ELR (cell line): ENCODE data around the gene SVIL.
"Not testable (repeated sequence)": the region's sequence is repeated elsewhere in the genome, so short reads cannot be mapped to it uniquely, and the experiment has no call there.

Experiments used
- DNase-seq: peaks from one replicate; pipeline ENCODE4 v3.0.0-alpha.2; 2015; ENCODE audit warnings: low read depth

The SVIL gene

DNA sequence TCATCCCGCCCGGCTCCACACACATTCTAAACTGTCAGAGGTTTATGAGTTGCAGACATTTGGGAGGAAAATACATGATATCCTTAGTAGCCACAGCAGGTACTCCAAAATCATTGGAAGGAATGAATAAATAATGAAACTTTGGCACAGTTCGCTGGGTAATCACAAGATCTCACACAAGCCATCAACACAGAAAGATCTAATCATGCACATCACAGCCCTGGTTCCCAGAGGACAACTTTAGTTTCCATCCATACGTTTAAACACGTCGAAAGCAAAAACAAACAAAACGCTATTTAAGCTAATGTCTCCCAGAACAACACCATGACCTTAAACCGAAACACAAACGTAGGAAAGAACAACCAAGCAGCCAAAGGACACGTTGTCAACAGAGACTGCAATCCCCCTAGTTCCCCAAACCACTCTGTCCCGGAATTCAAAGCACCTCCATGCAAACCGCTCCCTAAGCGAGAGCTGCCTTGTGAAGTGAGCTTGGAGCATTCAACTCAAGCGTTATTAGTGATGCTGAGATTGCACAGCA, 12.3 kb downstream of the SVIL start:
- DNase-seq: no peak

DNA sequence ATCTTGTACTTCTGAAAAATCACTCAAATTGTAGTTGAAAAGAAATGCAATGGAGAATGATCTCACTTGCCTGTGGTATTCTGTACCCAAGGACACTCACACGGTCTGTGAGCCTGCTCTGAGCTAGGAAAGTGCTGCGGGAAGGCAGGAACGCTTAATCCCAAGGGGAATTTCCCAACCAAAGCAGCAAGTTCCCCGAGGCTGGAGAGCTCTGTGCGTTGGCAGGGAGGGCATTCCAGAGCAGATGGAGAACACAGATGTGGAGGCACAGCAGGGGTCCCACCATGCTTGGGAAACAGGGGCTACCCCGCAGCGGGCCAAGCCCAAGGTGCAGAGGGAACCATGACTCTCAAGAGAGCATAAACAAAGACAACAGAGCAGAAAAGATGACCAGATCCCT, 13.6 kb downstream of the SVIL start:
- peak; percentile 72 for DNase-seq

DNA sequence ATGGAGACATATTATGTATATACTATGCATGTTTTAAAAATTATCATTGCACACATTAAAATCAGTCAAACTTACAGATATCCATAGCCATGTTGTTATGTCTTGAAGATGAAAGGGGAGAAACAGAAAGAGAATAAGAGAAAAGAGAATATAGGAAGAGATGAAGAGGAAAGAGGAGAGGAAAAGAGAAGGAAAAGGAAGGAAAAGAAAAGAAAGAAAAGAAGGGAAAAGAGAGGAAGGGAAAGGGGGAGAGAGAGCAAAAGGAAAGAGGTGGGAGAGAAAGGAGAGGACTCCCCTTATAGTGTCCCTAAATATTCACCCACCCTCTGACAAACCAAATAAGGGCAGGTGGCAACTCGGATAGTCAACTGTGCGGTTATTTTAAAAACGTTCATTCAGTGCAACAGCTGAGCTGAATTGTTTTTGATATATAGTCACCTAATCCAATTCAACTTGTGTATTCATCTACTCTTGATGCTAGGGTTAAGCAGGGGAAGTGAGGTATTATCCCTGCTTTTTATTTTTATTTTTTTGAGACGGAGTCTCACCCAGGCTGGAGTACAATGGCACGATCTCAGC, 14.6 kb downstream of the SVIL start:
- no peak for DNase-seq

DNA sequence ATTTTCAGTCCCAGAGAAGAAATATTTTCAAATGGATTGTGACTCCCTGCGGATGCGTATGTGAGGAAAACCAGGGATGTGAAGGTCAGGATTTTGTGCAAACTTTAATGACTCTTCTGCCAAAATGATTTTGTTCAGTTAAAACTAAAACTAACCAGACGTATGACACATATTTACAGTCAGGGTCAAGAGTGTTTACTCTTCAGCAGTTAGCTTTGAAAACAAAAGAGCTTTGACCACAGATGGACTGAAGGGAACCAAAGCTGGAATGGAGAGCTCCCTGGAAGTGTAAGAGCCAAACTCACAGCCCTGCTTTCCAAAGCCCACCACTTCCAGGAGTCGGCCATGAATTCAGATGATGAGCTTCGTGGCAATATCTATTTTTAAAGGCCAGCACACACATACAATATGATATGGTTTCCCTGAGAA, 15.5 kb downstream of the SVIL start:
- DNase-seq: peak; percentile 62

DNA sequence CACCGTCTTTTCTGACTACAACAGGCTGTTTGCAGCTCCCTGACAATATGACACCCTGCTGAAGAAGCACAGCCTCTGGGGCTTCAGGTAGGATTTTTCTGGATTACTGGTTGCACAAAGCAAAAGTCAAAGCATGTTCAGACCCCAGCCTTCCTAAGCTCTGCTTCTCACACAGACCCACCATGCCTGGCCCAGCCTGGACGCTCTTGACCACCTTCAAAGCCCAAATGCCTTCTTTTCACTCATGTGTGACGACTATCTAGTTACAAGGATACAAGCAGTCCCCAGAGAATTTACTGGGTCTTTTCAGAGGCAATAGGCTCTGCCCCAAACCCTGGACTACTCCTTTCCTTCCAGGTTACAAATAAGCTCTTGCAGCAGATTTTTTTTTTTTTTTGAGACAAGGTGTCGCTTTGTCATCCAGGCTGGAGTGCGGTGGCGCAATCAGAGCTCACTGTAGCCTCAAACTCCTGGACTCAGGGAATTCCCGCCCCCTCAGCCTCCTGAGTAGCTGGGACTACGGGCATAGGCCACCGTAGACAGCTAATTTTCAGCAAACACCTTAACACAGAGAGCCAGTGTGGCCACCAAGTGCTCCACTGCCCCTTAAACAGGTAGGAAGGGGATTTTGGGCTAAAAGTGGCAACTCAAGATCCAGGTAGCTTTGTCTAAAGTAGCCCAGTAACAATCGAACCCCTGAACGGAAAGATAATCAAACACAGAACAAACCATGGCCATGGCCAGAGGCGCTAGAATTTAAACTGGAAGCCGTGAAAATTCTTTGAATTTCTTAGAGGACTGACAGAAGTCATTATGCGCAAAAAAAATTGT, 16.2 kb downstream of the SVIL start:
- DNase-seq: peak; percentile 24

DNA sequence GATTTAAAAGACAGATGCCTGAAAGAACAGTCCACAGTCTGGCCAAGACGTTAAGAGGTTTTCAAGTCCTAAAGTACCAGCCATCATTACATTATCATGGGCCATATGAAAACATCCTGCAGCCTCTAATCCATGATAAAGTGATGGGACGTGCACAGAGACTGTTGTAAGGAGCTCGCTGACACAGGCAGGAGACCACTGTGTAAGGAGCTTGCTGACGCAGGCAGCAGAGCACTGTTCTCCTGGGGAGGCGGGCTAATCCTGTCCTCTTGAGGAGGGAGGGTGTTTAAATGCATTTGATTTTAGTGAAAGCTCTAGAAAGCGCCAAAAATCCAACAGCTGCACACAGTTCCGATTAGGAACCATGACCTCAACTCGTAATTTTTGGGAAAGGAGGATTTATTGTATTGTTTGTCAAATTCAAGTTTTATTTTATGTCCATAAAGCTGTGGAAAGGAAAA, 16.9 kb downstream of the SVIL start:
- DNase-seq: no peak

DNA sequence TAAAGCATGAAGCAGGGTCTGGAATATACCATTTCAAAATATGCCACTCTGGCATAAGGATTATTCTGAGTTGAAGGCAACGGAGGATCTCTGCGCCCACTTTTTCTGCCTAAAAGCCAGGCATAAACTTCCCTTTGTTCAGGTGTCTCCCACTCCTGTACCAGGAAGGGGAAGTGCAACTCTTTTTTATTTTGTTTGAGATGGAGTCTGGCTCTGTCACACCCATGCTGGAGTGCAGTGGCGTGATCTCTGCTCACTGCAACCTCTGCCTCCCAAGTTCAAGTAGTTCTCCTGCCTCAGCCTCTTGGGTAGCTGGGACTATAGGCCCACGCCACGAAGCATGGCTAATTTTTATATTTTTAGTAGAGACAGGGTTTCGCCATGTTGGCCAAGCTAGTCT, 18.2 kb downstream of the SVIL start:
- DNase-seq: no peak

DNA sequence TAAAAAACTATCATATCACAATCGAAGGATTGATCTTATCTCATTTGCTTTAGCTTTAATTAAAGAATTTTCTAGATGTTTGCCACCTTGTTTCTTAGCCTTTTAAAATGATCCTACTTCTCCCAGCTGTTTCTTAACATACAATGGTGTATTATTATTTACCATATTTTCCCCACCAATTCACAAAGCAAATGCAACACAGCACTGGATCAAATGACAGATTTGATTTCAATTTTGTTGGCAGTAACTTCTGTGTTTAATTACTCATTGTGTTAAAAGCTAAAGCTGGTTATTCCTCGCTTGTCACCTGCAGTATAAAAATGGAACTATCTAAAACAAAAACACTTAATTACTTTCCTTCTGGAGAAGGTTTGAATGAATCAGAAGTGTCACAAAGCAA, 19.6 kb downstream of the SVIL start:
- DNase-seq: no peak

DNA sequence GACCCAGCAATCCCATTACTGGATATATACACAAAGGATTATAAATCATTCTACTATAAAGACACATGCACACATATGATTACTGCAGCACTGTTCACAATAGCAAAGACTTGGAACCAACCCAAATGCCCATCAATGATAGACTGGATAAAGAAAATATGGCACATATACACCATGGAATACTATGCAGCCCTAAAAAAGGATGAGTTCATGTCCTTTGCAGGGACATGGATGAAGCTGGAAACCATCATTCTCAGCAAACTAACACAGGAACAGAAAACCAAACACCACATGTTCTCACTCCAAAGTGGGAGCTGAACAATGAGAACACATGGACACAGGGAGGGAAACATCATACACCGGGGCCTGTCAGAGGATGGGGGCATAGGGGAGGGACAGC, 20.5 kb downstream of the SVIL start:
- not testable (repeated sequence) for DNase-seq

DNA sequence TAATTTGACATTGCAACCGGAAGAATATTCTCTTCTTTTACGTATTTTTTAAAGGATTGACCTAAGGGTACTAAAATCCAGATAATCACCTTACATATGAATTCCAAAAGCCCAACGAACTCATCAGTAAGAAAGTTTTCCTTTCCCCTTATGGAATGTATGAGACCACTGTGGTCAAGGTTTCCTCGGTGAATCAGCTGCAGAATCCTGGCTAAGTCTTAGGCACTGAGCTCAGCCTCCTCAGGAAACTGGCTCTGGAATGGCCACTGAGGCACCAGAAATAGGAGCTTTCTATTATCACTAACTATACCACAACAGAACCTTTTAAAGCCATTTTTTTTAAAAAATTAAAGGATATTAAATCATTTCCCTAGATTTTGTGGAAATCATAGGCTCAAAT, 21.0 kb downstream of the SVIL start:
- peak; percentile 62 for DNase-seq

DNA sequence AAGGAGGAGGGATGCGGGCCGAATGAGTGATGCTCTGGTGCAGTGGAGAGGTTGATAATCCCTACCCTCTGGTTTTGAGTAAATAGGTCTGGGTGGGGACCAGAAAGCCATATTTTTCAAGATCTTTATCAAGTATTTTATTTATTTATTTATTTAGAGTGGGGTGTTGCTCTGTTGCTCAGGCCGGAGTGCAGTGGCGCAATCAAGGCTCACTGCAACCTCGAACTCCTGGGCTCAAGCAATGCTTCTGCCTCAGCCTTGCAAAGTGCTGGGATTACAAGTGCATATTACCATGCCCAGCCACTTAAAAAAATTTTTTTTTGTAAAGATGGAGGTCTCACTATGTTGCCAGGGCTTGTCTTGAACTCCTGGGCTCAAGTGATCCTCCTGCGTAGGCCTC, 21.6 kb downstream of the SVIL start:
- no peak for DNase-seq

DNA sequence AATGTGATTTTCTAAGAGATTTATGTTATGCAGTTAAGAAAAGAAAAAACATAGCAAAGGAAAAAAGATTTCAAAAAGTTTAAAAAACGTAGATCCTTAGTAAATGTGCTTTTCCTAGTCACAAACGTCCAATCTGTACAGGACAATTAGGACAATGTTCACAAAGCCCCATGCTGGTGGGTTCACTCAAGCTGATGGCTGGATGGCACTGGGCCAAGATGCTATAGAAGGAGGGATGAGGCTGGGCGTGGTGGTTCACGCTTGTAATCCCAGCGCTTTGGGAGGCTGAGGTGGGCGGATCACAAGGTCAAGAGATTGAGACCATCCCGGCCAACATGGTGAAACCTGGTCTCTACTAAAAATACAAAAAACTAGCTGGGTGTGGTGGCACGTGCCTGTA, 22.1 kb downstream of the SVIL start:
- DNase-seq: no peak

DNA sequence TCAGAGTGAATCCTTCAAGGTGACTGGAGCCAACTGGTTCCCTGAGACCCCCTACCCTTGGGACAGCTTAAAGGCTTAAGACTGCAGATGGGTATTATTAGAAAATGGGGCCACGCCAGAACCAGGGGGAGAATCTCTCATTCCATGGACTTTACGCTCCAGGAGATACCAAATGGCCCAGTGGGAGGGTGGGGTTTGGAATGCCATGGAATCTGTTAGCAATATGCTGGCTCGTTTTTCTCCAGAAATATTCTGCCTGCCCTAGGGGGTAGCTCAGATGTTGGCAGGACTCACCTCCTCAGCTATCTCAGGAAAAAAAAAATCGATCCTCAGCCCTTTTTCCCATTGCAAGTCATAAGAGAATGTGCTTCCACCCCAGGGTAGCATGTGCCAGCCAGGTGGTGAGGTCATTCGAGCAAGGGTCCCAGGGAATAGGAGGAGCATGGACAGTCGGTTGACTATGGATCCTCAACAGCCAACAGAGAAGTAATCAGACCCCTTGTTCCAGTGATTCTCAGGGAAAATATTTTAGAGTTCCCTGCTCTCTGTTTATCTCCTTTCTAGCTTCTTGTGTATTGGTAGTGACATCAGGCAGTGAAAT, 22.9 kb downstream of the SVIL start:
- DNase-seq: no peak

DNA sequence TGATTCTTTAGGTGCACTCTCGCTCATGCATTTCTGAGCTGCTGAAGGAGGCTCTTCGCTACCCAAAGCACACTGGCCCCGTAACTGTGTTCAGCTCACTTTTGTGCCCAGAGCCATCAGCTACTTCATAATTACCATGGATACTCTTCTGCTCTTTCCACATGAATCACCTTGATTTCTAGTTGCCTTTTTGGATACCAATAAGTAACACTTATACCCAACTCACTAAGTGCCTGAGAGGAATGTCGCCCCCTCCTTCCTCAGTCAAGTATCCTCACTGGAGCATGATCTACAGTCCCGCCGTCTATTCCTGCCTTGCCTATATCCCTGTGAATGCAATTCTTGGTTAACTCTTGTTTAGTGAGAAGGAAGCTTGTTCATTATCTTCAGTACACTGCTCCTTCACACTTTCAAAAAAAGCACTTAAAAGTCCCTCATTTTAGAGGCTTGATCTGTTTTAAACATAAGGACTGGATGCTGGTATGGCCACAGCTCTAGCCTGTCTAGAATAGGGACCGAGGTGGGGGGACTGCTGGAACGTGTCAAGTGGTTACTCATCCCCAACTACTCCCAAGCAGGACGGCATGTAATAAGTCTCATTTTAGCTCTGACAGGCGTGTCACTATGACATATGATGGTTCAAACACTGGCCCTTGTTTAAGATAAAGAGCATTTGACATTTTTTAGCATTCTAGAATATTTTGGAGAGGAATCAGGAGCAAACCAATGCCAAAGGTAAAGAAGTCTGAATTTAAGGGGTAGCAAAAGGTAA, 23.7 kb downstream of the SVIL start:
- no peak for DNase-seq

DNA sequence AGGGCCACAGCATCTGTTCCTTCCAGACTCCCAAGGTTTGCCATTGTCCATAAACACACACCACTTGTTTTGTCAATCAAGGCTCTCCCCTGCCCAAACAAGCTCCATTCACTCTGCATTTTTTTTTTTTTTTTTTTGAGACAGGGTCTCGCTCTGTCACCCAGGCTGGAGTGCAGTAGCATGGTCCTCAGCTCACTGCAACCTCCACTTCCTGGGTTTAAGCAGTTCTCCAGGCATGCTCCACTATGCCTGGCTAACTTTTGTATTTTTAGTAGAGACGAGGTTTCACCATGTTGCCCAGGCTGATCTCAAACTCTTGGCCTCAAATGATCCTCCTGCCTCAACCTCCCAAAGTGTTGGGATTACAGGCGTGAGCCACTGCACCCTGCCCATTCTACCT, 24.4 kb downstream of the SVIL start:
- not testable (repeated sequence) for DNase-seq

DNA sequence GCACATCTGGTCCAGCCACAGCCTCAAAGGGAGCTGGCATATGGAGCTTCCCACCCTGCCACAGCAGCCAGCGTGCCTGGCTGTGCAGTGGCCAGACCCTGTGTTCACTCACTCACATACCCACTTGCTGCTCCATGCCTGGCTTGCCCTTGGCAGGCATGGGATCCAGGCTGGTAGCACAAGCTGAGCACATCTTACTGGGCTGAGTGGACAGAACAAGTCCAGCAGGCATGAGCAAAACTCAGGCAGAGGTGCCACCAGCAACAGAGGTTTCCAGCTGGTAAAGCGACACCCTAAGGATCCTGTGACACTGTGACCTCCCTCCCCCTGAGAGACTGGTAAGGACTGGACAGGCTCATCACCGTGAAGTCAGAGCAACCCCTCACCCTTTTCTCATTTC, 25.1 kb downstream of the SVIL start:
- no peak for DNase-seq

DNA sequence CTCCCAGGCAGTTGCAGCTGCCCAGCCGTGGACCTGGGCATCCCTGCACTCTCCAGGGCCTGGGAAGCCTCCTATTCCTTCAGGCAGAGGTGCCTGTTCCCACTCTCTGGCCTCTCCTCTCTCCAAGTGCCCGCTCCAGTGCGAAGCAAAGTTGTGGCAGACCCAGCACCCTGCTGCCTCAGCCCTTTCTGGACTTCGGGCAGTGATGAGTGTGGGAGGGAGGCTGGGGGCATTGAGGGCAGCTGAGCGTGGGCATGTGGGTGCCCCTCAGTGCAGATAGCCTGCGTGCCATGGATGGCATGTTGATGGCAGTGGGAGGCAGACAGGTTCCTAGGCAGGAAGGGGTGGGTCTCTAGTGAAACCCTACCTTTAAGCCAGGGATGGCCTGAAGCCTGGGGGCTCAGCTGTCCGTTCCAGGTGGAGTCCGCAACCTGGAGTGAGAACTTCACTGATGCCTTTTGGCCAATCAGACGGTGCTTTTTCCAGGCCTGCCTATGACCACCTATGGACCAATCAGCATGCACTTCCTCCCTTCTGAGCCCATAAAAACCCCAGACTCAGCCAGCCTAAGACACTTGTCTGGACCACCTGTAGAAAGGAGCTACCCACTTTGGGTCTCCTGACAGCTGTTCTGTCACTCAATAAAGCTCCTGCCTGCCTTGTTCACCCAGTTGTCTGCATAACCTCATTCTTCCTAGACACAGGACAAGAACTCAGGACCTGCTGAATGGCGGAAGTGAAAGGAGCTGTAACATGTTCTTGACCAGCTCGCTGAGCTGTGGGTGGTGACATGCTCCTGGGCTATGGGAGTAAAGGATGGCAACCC, 26.1 kb downstream of the SVIL start:
- no peak for DNase-seq

DNA sequence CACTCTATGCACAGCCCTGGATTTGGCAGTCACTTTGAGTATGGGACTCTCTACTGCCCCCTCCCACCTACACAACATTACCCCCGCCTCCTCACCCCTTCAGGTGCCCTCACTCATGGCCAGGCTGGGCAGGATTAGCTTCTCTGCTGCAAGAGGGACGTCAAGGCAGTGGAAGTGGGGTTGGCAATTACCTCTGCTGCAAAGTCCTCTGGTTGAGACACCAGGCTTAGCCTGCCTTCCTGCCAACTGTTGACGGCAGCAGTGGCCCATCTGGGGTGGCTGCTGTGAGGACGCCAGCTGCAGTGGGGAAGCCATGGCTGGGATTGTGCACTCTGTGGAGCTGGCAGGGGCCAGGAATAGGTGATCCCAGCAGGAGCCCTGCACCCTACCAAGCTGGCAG, 26.7 kb downstream of the SVIL start:
- DNase-seq: no peak

DNA sequence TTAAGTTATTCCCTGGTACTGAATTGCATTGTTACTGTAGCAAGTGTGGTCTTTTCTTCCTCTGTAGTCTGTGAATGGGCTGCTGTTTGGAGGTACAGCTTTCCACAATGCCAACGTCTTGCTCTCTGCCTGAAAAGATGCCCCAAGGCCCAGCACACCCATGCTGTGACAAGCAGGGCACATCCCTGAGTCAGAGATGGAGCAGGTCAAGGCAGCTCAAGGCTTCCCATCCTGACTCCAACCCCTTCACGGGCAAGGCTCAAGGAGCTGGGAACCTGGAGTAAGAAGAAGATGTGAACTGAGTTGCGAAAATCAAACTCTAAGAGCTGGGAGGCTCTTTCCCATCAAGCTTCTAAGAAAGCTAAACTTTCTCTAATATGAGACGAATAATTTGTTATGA, 27.2 kb downstream of the SVIL start:
- DNase-seq: no peak

DNA sequence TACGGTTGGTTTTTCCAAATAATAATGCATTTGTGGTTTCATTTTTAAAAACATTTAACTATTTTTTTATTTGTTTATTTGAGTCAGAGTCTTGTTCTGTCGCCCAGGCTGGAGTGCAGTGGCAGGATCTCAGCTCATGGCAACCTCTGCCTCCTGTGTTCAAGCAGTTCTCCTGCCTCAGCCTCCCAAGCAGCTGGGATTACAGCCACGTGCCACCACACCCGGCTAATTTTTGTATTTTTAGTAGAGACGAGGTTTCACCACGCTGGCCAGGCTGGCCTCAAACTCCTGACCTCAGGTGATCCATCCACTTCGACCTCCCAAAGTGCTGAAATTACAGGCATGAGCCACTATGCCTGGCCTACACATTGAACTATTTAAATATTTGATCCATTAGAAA, 28.1 kb downstream of the SVIL start:
- not testable (repeated sequence) for DNase-seq

DNA sequence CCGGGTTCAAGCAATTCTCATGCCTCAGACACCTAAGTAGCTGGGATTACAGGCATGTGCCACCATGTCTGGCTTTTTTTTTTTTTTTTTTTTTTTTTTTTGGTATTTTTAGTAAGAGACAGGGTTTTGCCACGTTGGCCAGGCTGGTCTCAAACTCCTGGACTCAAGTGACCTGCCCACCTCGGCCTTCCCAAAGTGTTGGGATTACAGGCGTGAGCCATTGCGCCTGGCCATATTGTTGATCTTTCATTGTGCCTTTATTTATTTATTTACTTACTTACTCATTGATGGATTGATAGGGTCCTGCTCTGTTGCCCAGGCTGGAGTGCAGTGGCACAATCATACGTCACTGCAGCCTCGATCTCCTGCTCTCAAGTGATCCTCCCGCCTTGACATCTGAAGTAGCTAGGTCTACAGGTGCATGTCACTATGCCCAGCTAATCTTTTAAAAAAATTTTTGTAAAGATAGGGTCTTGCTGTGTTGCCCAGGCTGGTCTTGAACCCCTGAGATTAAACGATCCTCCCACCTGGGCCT, 30.4 kb downstream of the SVIL start:
- DNase-seq: no peak
